B cell (primary cell): ENCODE data around the gene TIAL1. TPM values are rescaled to one million over a fixed set of nuclear protein-coding genes. Genes with fewer than 3 reads are reported as not detected.

ENCODE experiments used
- ATAC-seq: fragments of 200-7000 bp; cut with Tn5 transposase; one replicate; pipeline ENCODE4 v1.10.0; 2021; ENCODE audit warnings: low read depth, mild to moderate bottlenecking, moderate number of reproducible peaks, moderate library complexity
- CTCF ChIA-PET: fragments of 350-600 bp; sonication (Branson Sonifier 250); formaldehyde crosslinking; loops from one replicate; lab custom pipeline; 2021; ENCODE audit warnings: antibody characterized with exemption, inconsistent platforms; lab: Charles Lee
- POLR2A ChIA-PET: fragments of 350-600 bp; sonication (Branson Sonifier 250); formaldehyde crosslinking; loops from one replicate; lab custom pipeline; 2021; ENCODE audit warnings: antibody characterized with exemption; lab: Charles Lee
- DNase-seq: peaks from one replicate; pipeline ENCODE4 v3.0.0; 2013
- H2AFZ ChIP-seq: 2 replicates; pipeline ENCODE4 v1.6.1; 2012; ENCODE audit warnings: mild to moderate bottlenecking, low read depth, low read length; ENCODE audit not compliant: insufficient read depth, poor library complexity, severe bottlenecking
- H3K27ac ChIP-seq, 2 donors: 1 replicate in 1 of 2; 2 replicates in 1 of 2; pipeline ENCODE4 v1.5.1; 2012 to 2013; ENCODE audit warnings: low read length in 2 of 2, mild to moderate bottlenecking in 2 of 2, moderate library complexity in 1 of 2
- H3K27me3 ChIP-seq, 4 experiments: fragments of 200-600 bp in 1 of 4; sonication (generic) in 1 of 4; replicated peaks in 1 of 4; 1 replicate in 2 of 4; 2 replicates in 2 of 4; pipeline versions ENCODE4 v1.6.1 to v1.7.0; 2013 to 2016; ENCODE audit warnings: low read length in 3 of 4, mild to moderate bottlenecking in 2 of 4, mixed read lengths in 1 of 4, moderate library complexity in 1 of 4; ENCODE audit not compliant: insufficient read depth in 4 of 4, control insufficient read depth in 3 of 4; ENCODE audit errors: control extremely low read depth in 1 of 4
- H3K36me3 ChIP-seq, 2 experiments: replicated peaks in 1 of 2; 1 replicate in 1 of 2; 2 replicates in 1 of 2; pipeline versions ENCODE4 v1.6.1 to v1.7.1; 2013; ENCODE audit warnings: low read length in 1 of 2; ENCODE audit not compliant: insufficient read depth in 2 of 2, control insufficient read depth in 1 of 2; ENCODE audit errors: control extremely low read depth in 1 of 2, extremely low read depth in 1 of 2
- H3K4me1 ChIP-seq, 2 donors: fragments of 200-600 bp in 1 of 2; sonication (generic) in 1 of 2; 1 replicate in 1 of 2; 2 replicates in 1 of 2; pipeline versions ENCODE4 v1.5.1 to v1.6.1; 2013 to 2017; ENCODE audit warnings: low read length in 2 of 2; ENCODE audit not compliant: control insufficient read depth in 2 of 2, insufficient read depth in 2 of 2
- H3K4me2 ChIP-seq: replicated peaks from 2 replicates; pipeline ENCODE3; 2012; ENCODE audit warnings: mild to moderate bottlenecking, low read depth, low read length; ENCODE audit not compliant: poor library complexity, severe bottlenecking
- H3K4me3 ChIP-seq, 5 experiments: fragments of 200-600 bp in 1 of 5; sonication (generic) in 1 of 5; 1 replicate in 3 of 5; 2 replicates in 2 of 5; pipeline versions ENCODE4 v1.5.1 to v1.7.0; 2011 to 2016; ENCODE audit warnings: low read length in 4 of 5, mild to moderate bottlenecking in 4 of 5, low read depth in 2 of 5, control low read depth in 1 of 5, moderate library complexity in 1 of 5; ENCODE audit not compliant: insufficient read depth in 1 of 5; ENCODE audit errors: control extremely low read depth in 1 of 5, extremely low read depth in 1 of 5
- H3K79me2 ChIP-seq: fragments of 200-600 bp; sonication (generic); one replicate; pipeline ENCODE4 v1.6.0; 2016; ENCODE audit warnings: low read length; ENCODE audit not compliant: control insufficient read depth, insufficient read depth
- H3K9ac ChIP-seq: fragments of 200-600 bp; sonication (generic); 2 replicates; pipeline ENCODE4 v1.6.1; 2017; ENCODE audit warnings: mild to moderate bottlenecking, low read length, moderate library complexity
- H3K9me3 ChIP-seq, 3 donors: one replicate each; pipeline versions ENCODE4 v1.6.1 to v1.7.1; 2013; ENCODE audit warnings: low read length in 2 of 3; ENCODE audit not compliant: control insufficient read depth in 2 of 3, insufficient read depth in 1 of 3; ENCODE audit errors: control extremely low read depth in 1 of 3
- H4K20me1 ChIP-seq: 2 replicates; pipeline ENCODE4 v1.6.0; 2012; ENCODE audit warnings: mild to moderate bottlenecking, low read length; ENCODE audit not compliant: insufficient read depth, control insufficient read depth, poor library complexity, severe bottlenecking
- H3K27ac Mint-ChIP-seq: one replicate; pipeline ENCODE4 v1.8.0; 2021; ENCODE audit warnings: mixed read lengths
- H3K27me3 Mint-ChIP-seq: one replicate; pipeline ENCODE4 v1.8.0; 2021; ENCODE audit warnings: mixed read lengths
- H3K4me1 Mint-ChIP-seq: one replicate; pipeline ENCODE4 v1.8.0; 2021; ENCODE audit warnings: mixed read lengths
- H3K4me3 Mint-ChIP-seq: one replicate; pipeline ENCODE4 v1.8.0; 2021; ENCODE audit warnings: mixed read lengths
- H3K9me3 Mint-ChIP-seq: one replicate; pipeline ENCODE4 v1.8.0; 2022; ENCODE audit warnings: mixed read lengths; ENCODE audit not compliant: insufficient read depth
- EZH2 ChIP-seq: IDR thresholded peaks from 2 replicates; pipeline ENCODE4 v1.6.1; 2012; ENCODE audit warnings: borderline replicate concordance, low read depth, mild to moderate bottlenecking, moderate library complexity, low read length; ENCODE audit not compliant: insufficient read depth, poor library complexity, severe bottlenecking
- WGBS: methylation state at CpG from one replicate; pipeline ENCODE4 v1.1.5; 2013; ENCODE audit warnings: missing lambda C conversion rate; ENCODE audit not compliant: insufficient coverage; 5-methylcytosine and 5-hydroxymethylcytosine counted together
- intact Hi-C: fragments of 100-400 bp; cut with micrococcal nuclease; formaldehyde crosslinking; loops from one replicate; pipeline ENCODE4 v1.10.0; 2022
- polyA plus RNA-seq: library from polyadenylated mRNA; depleted of rRNA; stranded (reverse); fragments of >200 nt; gene quantifications from 2 replicates; pipeline ENCODE4 v1.2.3, GENCODE V29; 2012
- total RNA-seq, 2 donors: library from RNA; stranded (reverse); fragments of 120-200 nt in 1 of 2; gene quantifications; 1 replicate in 1 of 2; 2 replicates in 1 of 2; pipeline versions ENCODE4 v1.2.3 to v1.2.4, GENCODE V29; 2013 to 2022
- TF ChIP-seq, protein P1 (sequence below): fragments of 200-600 bp; IDR thresholded peaks from one replicate; pipeline ENCODE4 v1.8.0; 2022; ENCODE audit warnings: antibody characterized with exemption, mild to moderate bottlenecking

TIAL1 gene
- total and polyA plus RNA-seq, 2 donors (not counting 1 experiment from before 2014, with no cell fraction given): 98.5 to 159 TPM

DNA sequence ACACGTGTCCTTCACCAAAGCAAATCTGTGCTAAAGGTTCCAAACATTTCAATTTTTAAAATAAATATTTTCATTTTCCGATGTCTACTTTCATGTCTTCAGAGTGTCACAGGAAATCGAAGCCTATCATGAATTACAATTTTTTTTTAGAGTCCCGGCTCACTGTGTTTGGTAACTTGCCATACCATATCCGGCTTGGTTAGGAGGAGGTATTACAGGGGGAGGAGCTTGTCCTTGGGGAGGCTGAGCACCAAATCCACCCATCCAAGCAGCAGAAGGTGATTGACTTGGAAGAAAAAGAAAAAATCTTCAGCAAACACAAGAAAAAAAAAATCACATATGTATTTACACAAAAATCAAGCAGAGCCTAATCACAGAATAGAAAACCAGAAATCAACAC, 21.3 kb downstream of the TIAL1 start:
- ATAC-seq (no peak), DNase-seq (no peak)
- Histone ChIP-seq H3K27me3 (no peaks in the 10 kb centered on the region), H3K27ac (peak overlapping the region in 1 of 2 donors; percentile 37), H3K36me3 (peaks cover 3 to 45% of the 10 kb centered on the region in 2 experiments), H3K79me2 (no peaks in the 10 kb centered on the region), H3K9ac (no peak overlapping the region), H3K9me3 (no peaks in the 10 kb centered on the region), H2AFZ (no peak overlapping the region), H3K4me1 (no peaks in the 10 kb centered on the region), H3K4me3 (no peak overlapping the region), H3K4me2 (no peak overlapping the region), H4K20me1 (no peaks in the 10 kb centered on the region)
- POLR2A ChIA-PET: interaction anchor here (0.6 kb wide), 1 partner anchor 37 kb away, joined by 3 read pairs; no protein-coding TSS in a partner anchor
- intact Hi-C loops: no loop called here
- no peaks in the 10 kb centered on the region for H3K27me3 Mint-ChIP-seq
- no CpG with 5 or more reads among the region's 5 CpGs for WGBS
- no peak overlapping the region for H3K4me3 Mint-ChIP-seq
- CTCF ChIA-PET: no interaction called here
- H3K27ac Mint-ChIP-seq: no peak overlapping the region
- TF ChIP-seq EZH2: no peak
- TF ChIP-seq, protein P1, sequence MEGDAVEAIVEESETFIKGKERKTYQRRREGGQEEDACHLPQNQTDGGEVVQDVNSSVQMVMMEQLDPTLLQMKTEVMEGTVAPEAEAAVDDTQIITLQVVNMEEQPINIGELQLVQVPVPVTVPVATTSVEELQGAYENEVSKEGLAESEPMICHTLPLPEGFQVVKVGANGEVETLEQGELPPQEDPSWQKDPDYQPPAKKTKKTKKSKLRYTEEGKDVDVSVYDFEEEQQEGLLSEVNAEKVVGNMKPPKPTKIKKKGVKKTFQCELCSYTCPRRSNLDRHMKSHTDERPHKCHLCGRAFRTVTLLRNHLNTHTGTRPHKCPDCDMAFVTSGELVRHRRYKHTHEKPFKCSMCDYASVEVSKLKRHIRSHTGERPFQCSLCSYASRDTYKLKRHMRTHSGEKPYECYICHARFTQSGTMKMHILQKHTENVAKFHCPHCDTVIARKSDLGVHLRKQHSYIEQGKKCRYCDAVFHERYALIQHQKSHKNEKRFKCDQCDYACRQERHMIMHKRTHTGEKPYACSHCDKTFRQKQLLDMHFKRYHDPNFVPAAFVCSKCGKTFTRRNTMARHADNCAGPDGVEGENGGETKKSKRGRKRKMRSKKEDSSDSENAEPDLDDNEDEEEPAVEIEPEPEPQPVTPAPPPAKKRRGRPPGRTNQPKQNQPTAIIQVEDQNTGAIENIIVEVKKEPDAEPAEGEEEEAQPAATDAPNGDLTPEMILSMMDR: no peak
- no peaks in the 10 kb centered on the region for H3K4me1 Mint-ChIP-seq
- no peaks in the 10 kb centered on the region for H3K9me3 Mint-ChIP-seq

GRCh38 chr10:119567978-119568377, 28.8 kb downstream of the TIAL1 start:
- H3K27me3 Mint-ChIP-seq: no peaks in the 10 kb centered on the region
- intact Hi-C loops: no loop called here
- no peaks in the 10 kb centered on the region for H3K9me3 Mint-ChIP-seq
- no peaks in the 10 kb centered on the region for H3K27me3 ChIP-seq
- no peaks in the 10 kb centered on the region for H3K79me2 ChIP-seq
- no peak overlapping the region for H3K9ac ChIP-seq
- peaks cover 18% of the 10 kb centered on the region for H3K4me1 Mint-ChIP-seq
- no peak overlapping the region for H2AFZ ChIP-seq
- H3K27ac Mint-ChIP-seq: no peak overlapping the region
- H3K4me3 Mint-ChIP-seq: peak overlapping the region; percentile 58
- POLR2A ChIA-PET: no interaction called here
- no peaks in the 10 kb centered on the region for H3K9me3 ChIP-seq
- 79% methylated on average over 2 of the region's 8 CpGs for WGBS
- H3K4me1 ChIP-seq: peaks cover 10 to 20% of the 10 kb centered on the region in 2 donors
- no peaks in the 10 kb centered on the region for H4K20me1 ChIP-seq
- TF ChIP-seq, protein P1: no peak
- TF ChIP-seq EZH2: no peak
- CTCF ChIA-PET: interaction anchor here (0.6 kb wide), 1 partner anchor 157 kb away, joined by 4 read pairs; no protein-coding TSS in a partner anchor
- no peak overlapping the region for H3K4me3 ChIP-seq
- no peak for ATAC-seq
- DNase-seq: peak; percentile 13
- H3K27ac ChIP-seq: no peak overlapping the region
- H3K4me2 ChIP-seq: peak overlapping the region; percentile 38
- no peaks in the 10 kb centered on the region for H3K36me3 ChIP-seq
